H1 (cell line): Measurements from ENCODE around the gene SPDYE4. TPM values are rescaled to one million over a fixed set of nuclear protein-coding genes. Genes with fewer than 3 reads are reported as not detected.

Source experiments
- CTCF ChIA-PET: fragments of 300-600 bp; sonication (Branson Sonifier 250); formaldehyde crosslinking; loops from one replicate; lab custom pipeline; 2021; ENCODE audit not compliant: partially characterized antibody; lab: Charles Lee
- POLR2A ChIA-PET: fragments of 300-600 bp; sonication (Branson Sonifier 250); formaldehyde crosslinking; loops from one replicate; lab custom pipeline; 2021; ENCODE audit warnings: inconsistent platforms; ENCODE audit not compliant: partially characterized antibody; lab: Charles Lee
- DNase-seq, 2 experiments: peaks; one replicate each; pipeline versions ENCODE4 v3.0.0 to v3.0.0-alpha.2; 2010 to 2022; ENCODE audit warnings: low spot score in 2 of 2, low read depth in 1 of 2, mixed read lengths in 1 of 2
- FAIRE-seq: peaks from 2 replicates; lab custom pipeline; 2011; peaks lifted over from hg19 to GRCh38; lab: Jason Lieb, UNC
- H2AFZ ChIP-seq: 2 replicates; pipeline ENCODE4 v1.8.1; 2012; ENCODE audit warnings: low read length, inconsistent platforms
- H2AK5ac ChIP-seq: 2 replicates; pipeline ENCODE4 v1.6.1; 2013; ENCODE audit warnings: low read depth, low read length
- H2BK120ac ChIP-seq: replicated peaks from 2 replicates; pipeline ENCODE3; 2013; ENCODE audit warnings: low read depth, low read length, inconsistent platforms
- H2BK12ac ChIP-seq: 2 replicates; pipeline ENCODE4 v1.6.1; 2013; ENCODE audit warnings: low read depth, low read length
- H2BK15ac ChIP-seq: 2 replicates; pipeline ENCODE4 v1.6.1; 2013; ENCODE audit warnings: low read length
- H2BK20ac ChIP-seq: 2 replicates; pipeline ENCODE4 v1.6.1; 2013; ENCODE audit warnings: low read length
- H2BK5ac ChIP-seq: 2 replicates; pipeline ENCODE4 v1.6.1; 2013; ENCODE audit warnings: low read depth, low read length
- H3K14ac ChIP-seq: 2 replicates; pipeline ENCODE4 v1.6.1; 2013; ENCODE audit warnings: inconsistent platforms; ENCODE audit not compliant: insufficient read length
- H3K18ac ChIP-seq: 2 replicates; pipeline ENCODE4 v1.6.1; 2013; ENCODE audit warnings: low read length; ENCODE audit errors: extremely low read depth
- H3K23ac ChIP-seq: 2 replicates; pipeline ENCODE4 v1.6.1; 2013; ENCODE audit warnings: inconsistent platforms; ENCODE audit not compliant: insufficient read length
- H3K23me2 ChIP-seq: 2 replicates; pipeline ENCODE4 v1.6.1; 2013; ENCODE audit warnings: low read depth, low read length
- H3K27ac ChIP-seq: 2 replicates; pipeline ENCODE4 v1.6.1; 2011; ENCODE audit warnings: low read depth, low read length, inconsistent platforms
- H3K27me3 ChIP-seq, 4 experiments: replicated peaks in 1 of 4; 1 replicate in 1 of 4; 2 replicates in 3 of 4; pipeline versions ENCODE4 v1.6.1 to v1.8.1; 2011 to 2013; ENCODE audit warnings: low read length in 3 of 4, mild to moderate bottlenecking in 3 of 4, inconsistent platforms in 2 of 4, mixed read lengths in 2 of 4, moderate library complexity in 1 of 4; ENCODE audit not compliant: control insufficient read depth in 3 of 4, insufficient read depth in 3 of 4; ENCODE audit errors: extremely low read depth in 1 of 4
- H3K36me3 ChIP-seq, 4 experiments: 2 replicates each; pipeline versions ENCODE4 v1.6.1 to v1.8.1; 2011 to 2013; ENCODE audit warnings: mild to moderate bottlenecking in 4 of 4, low read length in 3 of 4, moderate library complexity in 2 of 4, control low read depth in 1 of 4, inconsistent platforms in 1 of 4; ENCODE audit not compliant: insufficient read depth in 4 of 4, control insufficient read depth in 2 of 4
- H3K4ac ChIP-seq: replicated peaks from 2 replicates; pipeline ENCODE3; 2013; ENCODE audit warnings: low read length, low read depth, mixed read lengths, inconsistent platforms; ENCODE audit not compliant: insufficient read length
- H3K4me1 ChIP-seq, 4 experiments: replicated peaks in 1 of 4; 1 replicate in 1 of 4; 2 replicates in 3 of 4; pipeline versions ENCODE4 v1.6.1 to v1.8.1; 2011 to 2013; ENCODE audit warnings: low read length in 3 of 4, inconsistent platforms in 2 of 4, mixed read lengths in 1 of 4; ENCODE audit not compliant: insufficient read depth in 4 of 4, control insufficient read depth in 3 of 4
- H3K4me2 ChIP-seq, 2 experiments: 2 replicates each; pipeline versions ENCODE4 v1.6.1 to v1.8.1; 2011 to 2013; ENCODE audit warnings: low read depth in 2 of 2, low read length in 2 of 2, control low read depth in 1 of 2, inconsistent platforms in 1 of 2, mild to moderate bottlenecking in 1 of 2; ENCODE audit not compliant: insufficient read depth in 1 of 2
- H3K4me3 ChIP-seq, 4 experiments: fragments of 200-600, 300-600 bp in 1 of 4; sonication (generic), shearing (Covaris generic), sonication (Bioruptor Twin) in 1 of 4; 2 replicates each; pipeline versions ENCODE4 v1.5.1 to v1.8.1; 2011 to 2016; ENCODE audit warnings: low read length in 4 of 4, low read depth in 3 of 4, control low read depth in 2 of 4, inconsistent platforms in 2 of 4, mild to moderate bottlenecking in 2 of 4, mixed read lengths in 1 of 4, moderate library complexity in 1 of 4; ENCODE audit not compliant: insufficient read depth in 2 of 4; ENCODE audit errors: extremely low read depth in 1 of 4
- H3K56ac ChIP-seq: replicated peaks from 2 replicates; pipeline ENCODE3; 2013; ENCODE audit warnings: low read depth, mild to moderate bottlenecking, mixed read lengths, low read length, inconsistent platforms; ENCODE audit not compliant: insufficient read length
- H3K79me1 ChIP-seq: 2 replicates; pipeline ENCODE4 v1.6.1; 2013; ENCODE audit warnings: low read depth, low read length, control low read depth
- H3K79me2 ChIP-seq, 2 experiments: 2 replicates each; pipeline versions ENCODE4 v1.6.1 to v1.8.1; 2012 to 2013; ENCODE audit warnings: low read length in 2 of 2, mild to moderate bottlenecking in 2 of 2, inconsistent platforms in 1 of 2; ENCODE audit not compliant: insufficient read depth in 2 of 2, control insufficient read depth in 1 of 2
- H3K9ac ChIP-seq, 4 experiments: replicated peaks in 1 of 4; 1 replicate in 1 of 4; 2 replicates in 3 of 4; pipeline versions ENCODE4 v1.6.1 to v1.8.1; 2011 to 2013; ENCODE audit warnings: low read depth in 3 of 4, low read length in 3 of 4, control low read depth in 2 of 4, mild to moderate bottlenecking in 2 of 4, moderate library complexity in 2 of 4, inconsistent platforms in 1 of 4; ENCODE audit errors: extremely low read depth in 1 of 4
- H3K9me3 ChIP-seq, 2 experiments: 2 replicates each; pipeline versions ENCODE4 v1.6.1 to v1.8.1; 2012 to 2013; ENCODE audit warnings: mild to moderate bottlenecking in 2 of 2, moderate library complexity in 2 of 2, control low read depth in 1 of 2, inconsistent platforms in 1 of 2, low read depth in 1 of 2, low read length in 1 of 2, mixed read lengths in 1 of 2; ENCODE audit not compliant: insufficient read depth in 2 of 2
- H4K20me1 ChIP-seq, 2 experiments: replicated peaks in 1 of 2; 2 replicates each; pipeline versions ENCODE3 to v1.8.1; 2011 to 2013; ENCODE audit warnings: inconsistent platforms in 2 of 2, low read length in 2 of 2, mild to moderate bottlenecking in 1 of 2; ENCODE audit not compliant: insufficient read depth in 2 of 2, control insufficient read depth in 1 of 2
- H4K5ac ChIP-seq: 2 replicates; pipeline ENCODE4 v1.6.1; 2013; ENCODE audit warnings: low read length, low read depth, mixed read lengths, inconsistent platforms; ENCODE audit not compliant: insufficient read length
- H4K8ac ChIP-seq: 2 replicates; pipeline ENCODE4 v1.8.0; 2013; ENCODE audit warnings: mild to moderate bottlenecking, moderate library complexity, low read length, inconsistent platforms; ENCODE audit not compliant: insufficient read depth; ENCODE audit errors: extremely low read depth
- H4K91ac ChIP-seq: replicated peaks from 2 replicates; pipeline ENCODE3; 2013; ENCODE audit warnings: low read length, mixed read lengths, inconsistent platforms; ENCODE audit not compliant: insufficient read length
- RAD21 ChIP-seq, 2 experiments: IDR thresholded peaks in 1 of 2; conservative IDR thresholded peaks in 1 of 2; 2 replicates each; pipeline ENCODE4 v1.6.1; 2011; ENCODE audit warnings: low read depth in 2 of 2, low read length in 2 of 2, improper control_type of control experiment in 1 of 2, inconsistent platforms in 1 of 2, mild to moderate bottlenecking in 1 of 2, moderate library complexity in 1 of 2
- TBP ChIP-seq: IDR thresholded peaks from 2 replicates; pipeline ENCODE4 v1.6.1; 2011; ENCODE audit warnings: low read depth, low read length, improper control_type of control experiment
- WGBS, 2 experiments: shearing (Covaris generic) in 1 of 2; methylation state at CpG; one replicate each; pipeline versions ENCODE4 v1.1.6 to v1.1.7; 2013 to 2015; ENCODE audit warnings: low lambda C conversion rate in 2 of 2, mixed read lengths in 2 of 2, inconsistent platforms in 1 of 2, low coverage in 1 of 2, missing lambda C conversion rate in 1 of 2; ENCODE audit not compliant: insufficient replicate concordance in 2 of 2, insufficient coverage in 1 of 2, insufficient read length in 1 of 2; ENCODE audit errors: extremely low coverage in 1 of 2, missing lambda C conversion rate in 1 of 2; 5-methylcytosine and 5-hydroxymethylcytosine counted together
- polyA plus RNA-seq, 7 experiments: library from polyadenylated mRNA; depleted of rRNA in 3 of 7; stranded (reverse) in 5 of 7; unstranded in 2 of 7; fragments of >200 nt in 5 of 7; fragments of 200-250 nt in 2 of 7; gene quantifications; 1 replicate in 5 of 7; 2 replicates in 1 of 7; 4 replicates in 1 of 7; pipeline versions ENCODE4 v1.2.1 to v1.2.3, GENCODE V29; 2011 to 2013; ENCODE audit warnings: missing spikeins in 2 of 7, mixed read lengths in 2 of 7
- total RNA-seq: library from RNA; stranded (reverse); fragmentation: NEBNext Ultra II Directional; extraction: Animal tissue kit (Norgen Biotek cat#: 25700); gene quantifications from 2 replicates; pipeline ENCODE4 v1.2.1, GENCODE V29; 2021
- TF ChIP-seq, protein P1 (sequence below): IDR thresholded peaks from 2 replicates; pipeline ENCODE4 v1.6.1; 2012; ENCODE audit warnings: low read length, inconsistent platforms
- TF ChIP-seq, protein P2 (sequence below): IDR thresholded peaks from 2 replicates; pipeline ENCODE4 v1.6.1; 2012; ENCODE audit warnings: inconsistent platforms
- TF ChIP-seq, protein P3 (sequence below), 3 experiments: IDR thresholded peaks; 1 replicate in 2 of 3; 2 replicates in 1 of 3; pipeline versions ENCODE4 v1.5.1 to v1.6.1; 2011; ENCODE audit warnings: low read length in 3 of 3, mild to moderate bottlenecking in 3 of 3, inconsistent platforms in 2 of 3, low read depth in 1 of 3, moderate library complexity in 1 of 3; ENCODE audit not compliant: insufficient read depth in 1 of 3; ENCODE audit errors: control extremely low read depth in 1 of 3

The SPDYE4 gene
- total and polyA plus RNA-seq, 2 of the 8 experiments (the other 6 are each of a cell fraction or from before 2014, with no cell fraction given) = not detected

DNA sequence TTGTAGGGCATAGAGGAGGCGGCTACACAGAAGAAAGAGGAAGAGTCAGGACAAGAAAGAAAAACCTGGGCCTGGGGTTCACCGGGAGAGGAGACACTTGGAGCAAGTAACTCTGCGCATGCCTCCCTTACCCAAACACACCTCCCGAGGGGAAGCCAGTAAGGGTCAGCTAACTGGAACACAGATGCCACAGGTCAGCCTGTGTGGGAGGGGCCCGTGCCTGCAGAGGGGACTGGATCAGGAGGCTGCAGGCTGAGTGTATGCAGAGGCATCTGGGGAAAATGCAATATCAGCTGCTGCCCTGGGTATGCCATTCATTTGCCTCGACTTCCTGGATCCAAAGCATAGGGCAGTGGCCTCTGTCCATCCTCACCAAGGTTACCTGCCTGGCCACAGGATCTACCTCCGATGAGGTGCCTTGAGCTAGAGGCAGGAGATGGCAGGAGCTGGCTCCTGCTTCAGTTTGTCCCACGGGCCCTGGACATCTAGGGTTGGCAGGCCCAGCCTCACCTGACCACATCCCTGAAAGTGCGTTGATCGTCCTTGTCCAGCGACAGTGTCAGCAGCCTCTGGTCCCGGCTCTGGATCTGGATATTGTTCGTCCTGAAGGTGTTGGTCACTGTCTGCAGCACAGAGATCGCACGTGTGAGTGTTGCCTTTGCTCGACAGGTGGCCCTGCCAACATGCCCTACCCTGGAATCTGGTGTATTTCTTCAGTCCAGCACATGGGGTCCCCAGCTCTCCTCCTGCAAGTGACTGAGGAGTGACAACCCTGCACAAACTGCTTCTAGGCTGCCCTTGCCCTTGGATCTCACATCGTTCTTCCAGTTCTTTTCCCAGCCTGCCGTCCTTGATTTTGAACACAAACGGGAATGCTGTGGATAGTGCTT lies 45.4 kb upstream of the SPDYE4 start:
- Histone ChIP-seq H3K36me3 (no peaks in the 10 kb centered on the region), H3K79me1 (no peaks in the 10 kb centered on the region), H2BK15ac (peak overlapping the region; percentile 40; the same call in 1 of the 2 replicates), H3K4ac (no peak overlapping the region), H4K91ac (no peak overlapping the region), H2BK20ac (no peak overlapping the region), H2AFZ (no peak overlapping the region), H2BK5ac (0 out of 2 replicates have a peak overlapping the region, but pooled peaks have one; percentile 19), H3K14ac (no peak overlapping the region), H4K5ac (no peak overlapping the region), H2AK5ac (peak overlapping the region; percentile 93; the same call in 1 of the 2 replicates), H2BK12ac (0 out of 2 replicates have a peak overlapping the region, but pooled peaks have one; percentile 27), H3K9me3 (no peaks in the 10 kb centered on the region), H4K8ac (no peak overlapping the region; the same call in 1 of the 2 replicates), H3K56ac (no peak overlapping the region), H4K20me1 (no peaks in the 10 kb centered on the region), H3K27ac (no peak overlapping the region), H3K4me2 (no peak overlapping the region), H3K23me2 (peaks cover 4% of the 10 kb centered on the region; the same call in 1 of the 2 replicates), H3K18ac (no peak overlapping the region), H3K9ac (no peak overlapping the region), H3K79me2 (no peaks in the 10 kb centered on the region), H3K23ac (no peak overlapping the region), H3K4me1 (peaks cover 0 to 15% (median 6%) of the 10 kb centered on the region in 4 experiments; a peak in 6 of 7 replicates), H3K4me3 (no peak overlapping the region), H3K27me3 (peaks cover 0 to 2% (median 0%) of the 10 kb centered on the region in 4 experiments; a peak in 2 of 7 replicates), H2BK120ac (no peak overlapping the region)
- POLR2A ChIA-PET = no interaction called here
- DNase-seq = peak in 1 of 2 experiments; percentile 50
- CTCF ChIA-PET = interaction anchor here (0.7 to 8.2 kb wide), 16 partner anchors 12 to 394 kb away, joined by 3 to 107 read pairs (median 5); no protein-coding TSS in a partner anchor
- WGBS, 2 experiments = 76% methylated on average over 19 of the region's 19 CpGs; no CpG with 5 or more reads in 1 of the 2 experiments
- peak; percentile 69 for FAIRE-seq
- TF ChIP-seq, protein P1, sequence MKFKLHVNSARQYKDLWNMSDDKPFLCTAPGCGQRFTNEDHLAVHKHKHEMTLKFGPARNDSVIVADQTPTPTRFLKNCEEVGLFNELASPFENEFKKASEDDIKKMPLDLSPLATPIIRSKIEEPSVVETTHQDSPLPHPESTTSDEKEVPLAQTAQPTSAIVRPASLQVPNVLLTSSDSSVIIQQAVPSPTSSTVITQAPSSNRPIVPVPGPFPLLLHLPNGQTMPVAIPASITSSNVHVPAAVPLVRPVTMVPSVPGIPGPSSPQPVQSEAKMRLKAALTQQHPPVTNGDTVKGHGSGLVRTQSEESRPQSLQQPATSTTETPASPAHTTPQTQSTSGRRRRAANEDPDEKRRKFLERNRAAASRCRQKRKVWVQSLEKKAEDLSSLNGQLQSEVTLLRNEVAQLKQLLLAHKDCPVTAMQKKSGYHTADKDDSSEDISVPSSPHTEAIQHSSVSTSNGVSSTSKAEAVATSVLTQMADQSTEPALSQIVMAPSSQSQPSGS = no peak
- TF ChIP-seq TBP (no peak), RAD21 (IDR thresholded peaks at IDR 0.05 in 1 of 2, conservative IDR thresholded peaks at IDR 0.05 in 1 of 2; ENCODE audit: low read depth in 2 of 2, low read length in 2 of 2) (peak; percentile 64 to 74)
- TF ChIP-seq, protein P2, sequence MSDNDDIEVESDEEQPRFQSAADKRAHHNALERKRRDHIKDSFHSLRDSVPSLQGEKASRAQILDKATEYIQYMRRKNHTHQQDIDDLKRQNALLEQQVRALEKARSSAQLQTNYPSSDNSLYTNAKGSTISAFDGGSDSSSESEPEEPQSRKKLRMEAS = peak; percentile 49; the same call in 1 of the 2 replicates
- TF ChIP-seq, protein P3, sequence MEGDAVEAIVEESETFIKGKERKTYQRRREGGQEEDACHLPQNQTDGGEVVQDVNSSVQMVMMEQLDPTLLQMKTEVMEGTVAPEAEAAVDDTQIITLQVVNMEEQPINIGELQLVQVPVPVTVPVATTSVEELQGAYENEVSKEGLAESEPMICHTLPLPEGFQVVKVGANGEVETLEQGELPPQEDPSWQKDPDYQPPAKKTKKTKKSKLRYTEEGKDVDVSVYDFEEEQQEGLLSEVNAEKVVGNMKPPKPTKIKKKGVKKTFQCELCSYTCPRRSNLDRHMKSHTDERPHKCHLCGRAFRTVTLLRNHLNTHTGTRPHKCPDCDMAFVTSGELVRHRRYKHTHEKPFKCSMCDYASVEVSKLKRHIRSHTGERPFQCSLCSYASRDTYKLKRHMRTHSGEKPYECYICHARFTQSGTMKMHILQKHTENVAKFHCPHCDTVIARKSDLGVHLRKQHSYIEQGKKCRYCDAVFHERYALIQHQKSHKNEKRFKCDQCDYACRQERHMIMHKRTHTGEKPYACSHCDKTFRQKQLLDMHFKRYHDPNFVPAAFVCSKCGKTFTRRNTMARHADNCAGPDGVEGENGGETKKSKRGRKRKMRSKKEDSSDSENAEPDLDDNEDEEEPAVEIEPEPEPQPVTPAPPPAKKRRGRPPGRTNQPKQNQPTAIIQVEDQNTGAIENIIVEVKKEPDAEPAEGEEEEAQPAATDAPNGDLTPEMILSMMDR (IDR thresholded peaks at IDR 0.05; ENCODE audit: control extremely low read depth in 1 of 3, insufficient read depth in 1 of 3, low read depth in 1 of 3, low read length in 3 of 3) = peak; percentile 39 to 68 (median 62)
